Activated CD8-positive, alpha-beta memory T cell treated with anti-CD3 and anti-CD28 coated beads for 1 hour (primary cell): ENCODE data around the gene IL11.
"Not testable (repeated sequence)": the region's sequence is repeated elsewhere in the genome, so short reads cannot be mapped to it uniquely, and the experiment has no call there.

Source experiments
- DNase-seq, 2 donors: peaks; one replicate each; pipeline ENCODE4 v3.0.0-alpha.2; 2020; ENCODE audit warnings: low read depth in 1 of 2; ENCODE audit errors: extremely low read depth in 1 of 2

Gene IL11

GRCh38 chr19:55370305-55370988, at the start of gene IL11:
IL11 (minus strand) TSS chr19:55370463; CDS start chr19:55370310, 153 bp downstream.
- DNase-seq = no peak

GRCh38 chr19:55419624-55420236, 49.5 kb upstream of the IL11 start:
- DNase-seq = no peak

GRCh38 chr19:55419103-55419502, 48.8 kb upstream of the IL11 start:
- DNase-seq = no peak

GRCh38 chr19:55418185-55418584, 47.9 kb upstream of the IL11 start:
- no peak for DNase-seq

- no peak for DNase-seq
Observed at GRCh38 chr19:55410168-55410567, 39.9 kb upstream of the IL11 start.

GRCh38 chr19:55409179-55409578, 38.9 kb upstream of the IL11 start:
- not testable (repeated sequence) for DNase-seq

GRCh38 chr19:55408533-55408872, 38.2 kb upstream of the IL11 start:
- no peak for DNase-seq

- peak; percentile 92 to 93 for DNase-seq
Observed at GRCh38 chr19:55407800-55408532, 37.7 kb upstream of the IL11 start.

- not testable (repeated sequence) for DNase-seq
Observed at GRCh38 chr19:55407550-55407799, 37.2 kb upstream of the IL11 start, which contains the start of gene UBE2S. UBE2S (minus strand) TSS chr19:55407788; CDS start chr19:55407589, 199 bp downstream.

GRCh38 chr19:55406826-55407549, 36.7 kb upstream of the IL11 start:
- peak in 1 of 2 donors; percentile 27 for DNase-seq

- no peak for DNase-seq
Observed at GRCh38 chr19:55406091-55406825, 36.0 kb upstream of the IL11 start.

GRCh38 chr19:55405638-55406037, 35.4 kb upstream of the IL11 start:
- DNase-seq = no peak

GRCh38 chr19:55402509-55402908, 32.2 kb upstream of the IL11 start:
- no peak for DNase-seq

GRCh38 chr19:55401390-55401789, 31.1 kb upstream of the IL11 start:
- not testable (repeated sequence) for DNase-seq

- DNase-seq = no peak
Observed at GRCh38 chr19:55400281-55401087, 30.2 kb upstream of the IL11 start.

GRCh38 chr19:55398200-55398925, 28.1 kb upstream of the IL11 start:
- no peak for DNase-seq

- no peak for DNase-seq
Observed at GRCh38 chr19:55392820-55393761, 22.8 kb upstream of the IL11 start.
